ENCODE results near the gene NANS.

GRCh38 chr9:98107926-98108325, 51.4 kb downstream of the NANS start:
- TF ChIP-seq CTCF (IDR thresholded peaks at IDR 0.05): no peak
- no peak for TF ChIP-seq EP300 (IDR thresholded peaks at IDR 0.05)

Data from tibial nerve (tissue), 4 donors.